ENCODE measurements around the gene SHC4.

Gene SHC4

DNA sequence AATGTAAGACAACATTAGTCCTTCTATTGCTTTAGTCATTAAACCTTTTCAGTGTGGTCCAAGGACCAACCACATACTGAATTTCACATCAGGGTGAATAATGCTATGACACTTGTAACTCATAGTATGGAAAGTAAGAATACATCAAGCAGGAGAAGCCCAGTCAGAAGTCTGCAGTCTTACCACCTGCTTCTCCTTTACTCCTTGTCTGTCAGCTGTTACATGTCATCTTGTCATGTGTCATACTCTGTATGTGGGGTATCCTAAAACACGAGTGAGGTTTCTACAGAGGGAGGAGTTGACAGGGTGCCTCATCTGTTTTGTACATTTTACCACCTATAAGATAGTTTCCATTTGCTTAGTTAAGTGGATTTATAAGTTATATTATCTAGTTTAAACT is 118.6 kb downstream of the SHC4 start:
- TF ChIP-seq, protein P1, sequence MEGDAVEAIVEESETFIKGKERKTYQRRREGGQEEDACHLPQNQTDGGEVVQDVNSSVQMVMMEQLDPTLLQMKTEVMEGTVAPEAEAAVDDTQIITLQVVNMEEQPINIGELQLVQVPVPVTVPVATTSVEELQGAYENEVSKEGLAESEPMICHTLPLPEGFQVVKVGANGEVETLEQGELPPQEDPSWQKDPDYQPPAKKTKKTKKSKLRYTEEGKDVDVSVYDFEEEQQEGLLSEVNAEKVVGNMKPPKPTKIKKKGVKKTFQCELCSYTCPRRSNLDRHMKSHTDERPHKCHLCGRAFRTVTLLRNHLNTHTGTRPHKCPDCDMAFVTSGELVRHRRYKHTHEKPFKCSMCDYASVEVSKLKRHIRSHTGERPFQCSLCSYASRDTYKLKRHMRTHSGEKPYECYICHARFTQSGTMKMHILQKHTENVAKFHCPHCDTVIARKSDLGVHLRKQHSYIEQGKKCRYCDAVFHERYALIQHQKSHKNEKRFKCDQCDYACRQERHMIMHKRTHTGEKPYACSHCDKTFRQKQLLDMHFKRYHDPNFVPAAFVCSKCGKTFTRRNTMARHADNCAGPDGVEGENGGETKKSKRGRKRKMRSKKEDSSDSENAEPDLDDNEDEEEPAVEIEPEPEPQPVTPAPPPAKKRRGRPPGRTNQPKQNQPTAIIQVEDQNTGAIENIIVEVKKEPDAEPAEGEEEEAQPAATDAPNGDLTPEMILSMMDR (IDR thresholded peaks at IDR 0.05), result no peak

- TF ChIP-seq, protein P1 (IDR thresholded peaks at IDR 0.05), result no peak
Observed at GRCh38 chr15:48842501-48842900, 121.2 kb downstream of the SHC4 start.

DNA sequence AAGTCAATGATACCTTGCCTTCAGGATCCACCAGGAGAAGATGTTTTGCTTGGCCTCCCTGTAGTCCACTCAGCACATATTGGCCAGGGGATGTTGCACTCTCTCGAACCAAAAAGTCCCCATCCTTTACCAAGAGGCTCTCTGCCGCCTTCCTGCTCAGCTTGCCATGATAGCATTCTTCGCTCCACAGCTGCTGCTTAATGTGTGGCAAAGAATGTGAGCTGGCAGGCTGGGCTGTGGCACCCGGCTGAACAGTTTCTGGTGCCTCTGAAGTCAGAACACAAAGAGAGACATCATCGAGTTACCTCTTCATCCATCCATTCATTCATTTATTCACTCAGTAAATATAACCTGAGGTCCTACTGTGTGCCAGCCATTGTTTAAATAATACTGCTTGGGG is 129.0 kb downstream of the SHC4 start:
- TF ChIP-seq, protein P1 (IDR thresholded peaks at IDR 0.05), result no peak

DNA sequence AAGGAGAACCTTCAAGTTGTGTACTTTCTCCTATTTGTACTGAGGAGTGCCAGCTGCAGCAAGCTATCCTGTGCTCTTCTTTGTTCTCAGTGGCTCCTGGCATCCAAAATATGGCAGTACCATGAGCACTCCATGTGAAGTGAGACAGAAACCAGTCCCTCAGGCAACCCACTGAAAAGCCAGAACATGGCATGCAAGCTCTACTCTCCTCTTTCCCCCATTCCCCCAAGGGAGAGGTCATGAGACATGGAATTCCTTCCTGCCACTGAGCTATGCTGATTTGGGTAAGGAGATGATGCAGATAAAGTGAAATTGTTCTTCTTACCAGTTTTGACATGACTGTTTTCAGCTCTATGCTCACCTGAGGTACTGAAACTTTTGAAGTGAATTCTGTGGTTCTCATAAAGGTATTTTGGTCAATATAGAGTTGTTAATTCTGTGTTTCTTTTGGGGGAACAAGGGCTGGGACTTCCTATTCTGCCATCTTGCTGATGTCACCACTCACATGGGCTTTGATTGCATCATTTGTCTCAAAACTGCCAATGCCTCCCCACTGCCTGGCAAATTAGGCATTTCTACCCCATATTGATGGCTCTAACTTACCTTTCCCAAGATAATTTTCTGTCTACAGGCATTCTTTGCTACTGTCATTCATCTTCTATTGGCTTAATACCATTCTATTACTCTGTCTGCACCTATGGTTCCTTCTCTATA is 130.0 kb downstream of the SHC4 start:
- TF ChIP-seq, protein P1 (IDR thresholded peaks at IDR 0.05), result no peak

GRCh38 chr15:48832648-48833047 is 131.1 kb downstream of the SHC4 start:
- TF ChIP-seq, protein P1 (IDR thresholded peaks at IDR 0.05), result no peak

- TF ChIP-seq, protein P1 (IDR thresholded peaks at IDR 0.05), result no peak
Observed at GRCh38 chr15:48828906-48829305, 134.8 kb downstream of the SHC4 start.

- TF ChIP-seq, protein P1 (IDR thresholded peaks at IDR 0.05), result no peak
Observed at GRCh38 chr15:48828471-48828870, 135.2 kb downstream of the SHC4 start.

- TF ChIP-seq, protein P1 (IDR thresholded peaks at IDR 0.05), result no peak
Observed at GRCh38 chr15:48825075-48825474, 138.6 kb downstream of the SHC4 start.

Data from LNCAP (cell line).